OCI-LY7 (cell line): ENCODE data around the gene CCDC3. TPM values are rescaled to one million over a fixed set of nuclear protein-coding genes. Genes with fewer than 3 reads are reported as not detected.

ENCODE experiments used
- BruUV-seq: library from RNA; stranded (reverse); fragments of 400-500 nt; replicated peaks from 2 replicates; lab custom pipeline; 2021; lab: Mats Ljungman, UMichigan
- CTCF ChIA-PET: fragments of 300-600 bp; sonication (Branson Sonifier 250); formaldehyde crosslinking; loops from one replicate; lab custom pipeline; 2022; ENCODE audit warnings: antibody characterized with exemption; ENCODE audit not compliant: unreplicated experiment; lab: Charles Lee
- POLR2A ChIA-PET: fragments of 300-600 bp; sonication (Branson Sonifier 250); formaldehyde crosslinking; loops from one replicate; lab custom pipeline; 2022; ENCODE audit warnings: antibody characterized with exemption; lab: Charles Lee
- DNase-seq: peaks from one replicate; pipeline ENCODE4 v3.0.0-alpha.2; 2015; ENCODE audit warnings: low spot score
- H2AFZ ChIP-seq: fragments of 200-600 bp; sonication (generic), shearing (Covaris generic); 2 replicates; pipeline ENCODE4 v1.6.1; 2014; ENCODE audit warnings: mild to moderate bottlenecking, antibody characterized with exemption, low read length, moderate library complexity
- H3K27ac ChIP-seq: fragments of 200-600 bp; sonication (generic); 2 replicates; pipeline ENCODE4 v1.5.1; 2014; ENCODE audit warnings: mixed run types, low read depth, mild to moderate bottlenecking, moderate library complexity, low read length, inconsistent platforms; ENCODE audit not compliant: poor library complexity, severe bottlenecking
- H3K36me3 ChIP-seq: fragments of 200-600 bp; sonication (generic); 2 replicates; pipeline ENCODE4 v1.6.1; 2014; ENCODE audit warnings: mild to moderate bottlenecking, antibody characterized with exemption, low read length, moderate library complexity, mixed read lengths; ENCODE audit not compliant: insufficient read depth
- H3K4me1 ChIP-seq: fragments of 200-600 bp; sonication (generic); 2 replicates; pipeline ENCODE4 v1.5.1; 2014; ENCODE audit warnings: mild to moderate bottlenecking, low read length; ENCODE audit not compliant: insufficient read depth, poor library complexity, severe bottlenecking
- H3K4me2 ChIP-seq: fragments of 200-600 bp; sonication (generic); 2 replicates; pipeline ENCODE4 v1.6.1; 2014; ENCODE audit warnings: mild to moderate bottlenecking, low read length
- H3K4me3 ChIP-seq: fragments of 200-600 bp; sonication (generic); 2 replicates; pipeline ENCODE4 v1.5.1; 2014; ENCODE audit warnings: mild to moderate bottlenecking, low read depth, low read length; ENCODE audit not compliant: poor library complexity, severe bottlenecking
- H3K79me2 ChIP-seq: fragments of 200-600 bp; sonication (generic); 2 replicates; pipeline ENCODE4 v1.6.1; 2016; ENCODE audit warnings: low read depth, mild to moderate bottlenecking, low read length, moderate library complexity, mixed read lengths; ENCODE audit not compliant: insufficient read depth
- H3K9me2 ChIP-seq: fragments of 200-600 bp; sonication (generic); 2 replicates; pipeline ENCODE4 v1.6.1; 2016; ENCODE audit warnings: mild to moderate bottlenecking, low read length, mixed read lengths; ENCODE audit not compliant: insufficient read depth
- H3K9me3 ChIP-seq: fragments of 200-600 bp; sonication (generic); 2 replicates; pipeline ENCODE4 v1.6.1; 2014; ENCODE audit warnings: mild to moderate bottlenecking, mixed run types, low read length, mixed read lengths
- H4K20me1 ChIP-seq: fragments of 200-600 bp; sonication (generic); 2 replicates; pipeline ENCODE4 v1.6.1; 2014; ENCODE audit warnings: mild to moderate bottlenecking, antibody characterized with exemption, low read length, moderate library complexity, mixed read lengths; ENCODE audit not compliant: insufficient read depth
- EZH2phosphoT487 ChIP-seq: fragments of 200-600 bp; sonication (generic); IDR thresholded peaks from 2 replicates; pipeline ENCODE4 v1.6.1; 2018; ENCODE audit warnings: low read depth, borderline replicate concordance, mild to moderate bottlenecking, mixed run types, antibody characterized with exemption, low read length, moderate library complexity, mixed read lengths
- intact Hi-C: fragments of 100-400 bp; cut with micrococcal nuclease; formaldehyde crosslinking; loops from one replicate; pipeline ENCODE4 v1.10.0; 2022; ENCODE audit not compliant: unreplicated experiment
- total RNA-seq, 2 experiments: library from RNA; depleted of rRNA in 1 of 2; stranded (reverse); fragments of >200 nt in 1 of 2; shearing (Covaris generic) in 1 of 2; gene quantifications; 2 replicates each; pipeline ENCODE4 v1.2.3, GENCODE V29; 2014 to 2022
- TF ChIP-seq, protein P1 (sequence below): fragments of 200-600 bp; sonication (generic); conservative IDR thresholded peaks from 2 replicates; pipeline ENCODE4 v1.5.1; 2014; ENCODE audit warnings: mild to moderate bottlenecking, antibody characterized with exemption, low read length, moderate library complexity, mixed read lengths

CCDC3 gene
- total RNA-seq, 2 experiments from 2014 or later = not detected

DNA sequence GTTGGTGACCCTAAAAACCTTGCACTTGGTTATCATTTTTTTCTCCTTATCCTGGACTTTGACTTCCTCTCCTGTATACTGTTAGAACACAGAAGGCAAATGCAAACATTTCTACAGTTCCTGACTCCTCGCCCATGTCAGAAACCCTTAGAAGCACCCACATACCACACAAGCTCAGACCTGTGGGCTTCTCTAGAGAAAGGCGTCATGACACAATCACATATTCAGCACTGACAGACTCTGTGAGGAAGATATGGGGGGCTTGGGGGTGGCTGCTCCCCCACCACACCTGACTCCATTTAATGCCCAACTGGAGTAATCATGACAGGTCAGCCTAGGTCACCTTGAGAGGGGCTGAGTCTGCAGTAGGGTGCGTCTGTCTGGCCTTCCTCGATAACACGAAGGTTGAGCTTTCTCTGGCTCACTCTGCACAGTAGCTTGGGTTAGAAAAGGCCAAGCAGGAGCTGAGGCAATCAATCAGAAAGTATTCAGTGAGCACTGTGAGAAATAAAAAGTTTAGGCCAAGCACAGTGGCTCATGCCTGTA lies 50.9 kb downstream of the CCDC3 start:
- BruUV-seq = no TSS peak
- CTCF ChIA-PET = no interaction called here

DNA sequence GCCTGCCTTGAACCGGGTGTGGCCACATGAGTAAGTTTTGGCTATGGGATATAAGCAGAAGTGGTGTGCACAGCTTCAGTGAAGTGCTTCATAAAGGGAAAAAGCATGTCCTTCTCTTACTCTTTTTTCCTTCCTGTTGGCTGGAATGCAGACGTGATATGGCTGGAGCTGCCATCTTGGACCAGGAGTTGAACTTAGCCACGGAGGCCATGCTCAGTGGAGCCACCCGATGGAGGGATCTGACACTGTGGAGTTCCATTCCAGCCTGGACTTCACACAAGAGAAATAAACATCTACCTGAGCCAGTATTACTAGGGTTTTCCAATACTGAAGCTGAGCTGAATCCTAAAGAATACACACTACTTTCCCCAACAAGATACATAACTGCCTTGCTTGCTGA lies 52.3 kb downstream of the CCDC3 start:
- Histone ChIP-seq H3K4me2 (no peak overlapping the region), H3K9me3 (no peaks in the 10 kb centered on the region), H3K9me2 (no peaks in the 10 kb centered on the region), H4K20me1 (no peaks in the 10 kb centered on the region), H2AFZ (no peak overlapping the region), H3K4me1 (no peaks in the 10 kb centered on the region), H3K79me2 (no peaks in the 10 kb centered on the region), H3K4me3 (no peak overlapping the region), H3K27ac (no peak overlapping the region), H3K36me3 (no peaks in the 10 kb centered on the region)
- CTCF ChIA-PET = no interaction called here
- DNase-seq = no peak
- POLR2A ChIA-PET = interaction anchor here (1.1 kb wide), 1 partner anchor 11 kb away, joined by 3 read pairs; no protein-coding TSS in a partner anchor
- no TSS peak for BruUV-seq
- TF ChIP-seq, protein P1, sequence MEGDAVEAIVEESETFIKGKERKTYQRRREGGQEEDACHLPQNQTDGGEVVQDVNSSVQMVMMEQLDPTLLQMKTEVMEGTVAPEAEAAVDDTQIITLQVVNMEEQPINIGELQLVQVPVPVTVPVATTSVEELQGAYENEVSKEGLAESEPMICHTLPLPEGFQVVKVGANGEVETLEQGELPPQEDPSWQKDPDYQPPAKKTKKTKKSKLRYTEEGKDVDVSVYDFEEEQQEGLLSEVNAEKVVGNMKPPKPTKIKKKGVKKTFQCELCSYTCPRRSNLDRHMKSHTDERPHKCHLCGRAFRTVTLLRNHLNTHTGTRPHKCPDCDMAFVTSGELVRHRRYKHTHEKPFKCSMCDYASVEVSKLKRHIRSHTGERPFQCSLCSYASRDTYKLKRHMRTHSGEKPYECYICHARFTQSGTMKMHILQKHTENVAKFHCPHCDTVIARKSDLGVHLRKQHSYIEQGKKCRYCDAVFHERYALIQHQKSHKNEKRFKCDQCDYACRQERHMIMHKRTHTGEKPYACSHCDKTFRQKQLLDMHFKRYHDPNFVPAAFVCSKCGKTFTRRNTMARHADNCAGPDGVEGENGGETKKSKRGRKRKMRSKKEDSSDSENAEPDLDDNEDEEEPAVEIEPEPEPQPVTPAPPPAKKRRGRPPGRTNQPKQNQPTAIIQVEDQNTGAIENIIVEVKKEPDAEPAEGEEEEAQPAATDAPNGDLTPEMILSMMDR = peak; percentile 52
- TF ChIP-seq EZH2phosphoT487 = no peak
- intact Hi-C loops = no loop called here

More for the DNA sequence above, 50.9 kb downstream of the CCDC3 start:
- Histone ChIP-seq H4K20me1 (no peaks in the 10 kb centered on the region), H3K9me3 (no peaks in the 10 kb centered on the region), H2AFZ (no peak overlapping the region), H3K36me3 (no peaks in the 10 kb centered on the region), H3K79me2 (no peaks in the 10 kb centered on the region), H3K4me1 (no peaks in the 10 kb centered on the region), H3K4me2 (no peak overlapping the region), H3K4me3 (no peak overlapping the region), H3K9me2 (no peaks in the 10 kb centered on the region), H3K27ac (no peak overlapping the region)
- POLR2A ChIA-PET = no interaction called here
- TF ChIP-seq, protein P1 = no peak
- no peak for TF ChIP-seq EZH2phosphoT487
- no peak for DNase-seq
- intact Hi-C loops = no loop called here

DNA sequence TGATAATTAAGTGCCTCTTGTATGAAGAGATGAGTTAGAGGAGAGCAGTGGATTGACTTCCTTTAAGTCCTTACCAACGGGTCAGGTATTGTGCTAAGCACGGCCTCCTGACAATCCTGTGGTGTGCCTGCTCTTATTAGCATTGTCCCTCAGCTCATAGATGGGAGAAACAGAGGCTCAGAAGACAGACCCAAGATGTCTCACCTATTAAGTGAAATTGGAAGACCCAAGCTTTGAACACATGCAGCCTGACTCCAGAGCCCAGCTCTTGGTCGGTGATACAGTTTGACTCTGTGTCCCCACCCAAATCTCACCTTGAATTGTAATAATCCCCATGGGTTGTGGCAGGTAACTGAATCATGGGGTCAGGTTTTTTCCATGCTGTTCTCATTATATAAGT lies 53.8 kb downstream of the CCDC3 start:
- POLR2A ChIA-PET = no interaction called here

More for the DNA sequence above, 53.8 kb downstream of the CCDC3 start:
- intact Hi-C loops = no loop called here
- H4K20me1 ChIP-seq = no peaks in the 10 kb centered on the region
- H2AFZ ChIP-seq = no peak overlapping the region
- H3K4me3 ChIP-seq = no peak overlapping the region
- H3K79me2 ChIP-seq = no peaks in the 10 kb centered on the region
- no peaks in the 10 kb centered on the region for H3K9me2 ChIP-seq
- DNase-seq = no peak
- H3K9me3 ChIP-seq = no peaks in the 10 kb centered on the region
- H3K4me1 ChIP-seq = no peaks in the 10 kb centered on the region
- no peaks in the 10 kb centered on the region for H3K36me3 ChIP-seq
- no peak overlapping the region for H3K4me2 ChIP-seq
- CTCF ChIA-PET = no interaction called here
- BruUV-seq = no TSS peak
- TF ChIP-seq EZH2phosphoT487 = no peak
- TF ChIP-seq, protein P1 = no peak
- no peak overlapping the region for H3K27ac ChIP-seq
